ENCODE results near the gene CLN3.
A peak's percentile ranks its signal among the peaks of the same experiment; 100 is the strongest.
"Not testable (repeated sequence)": the region's sequence is repeated elsewhere in the genome, so short reads cannot be mapped to it uniquely, and the experiment has no call there.

Gene CLN3

DNA sequence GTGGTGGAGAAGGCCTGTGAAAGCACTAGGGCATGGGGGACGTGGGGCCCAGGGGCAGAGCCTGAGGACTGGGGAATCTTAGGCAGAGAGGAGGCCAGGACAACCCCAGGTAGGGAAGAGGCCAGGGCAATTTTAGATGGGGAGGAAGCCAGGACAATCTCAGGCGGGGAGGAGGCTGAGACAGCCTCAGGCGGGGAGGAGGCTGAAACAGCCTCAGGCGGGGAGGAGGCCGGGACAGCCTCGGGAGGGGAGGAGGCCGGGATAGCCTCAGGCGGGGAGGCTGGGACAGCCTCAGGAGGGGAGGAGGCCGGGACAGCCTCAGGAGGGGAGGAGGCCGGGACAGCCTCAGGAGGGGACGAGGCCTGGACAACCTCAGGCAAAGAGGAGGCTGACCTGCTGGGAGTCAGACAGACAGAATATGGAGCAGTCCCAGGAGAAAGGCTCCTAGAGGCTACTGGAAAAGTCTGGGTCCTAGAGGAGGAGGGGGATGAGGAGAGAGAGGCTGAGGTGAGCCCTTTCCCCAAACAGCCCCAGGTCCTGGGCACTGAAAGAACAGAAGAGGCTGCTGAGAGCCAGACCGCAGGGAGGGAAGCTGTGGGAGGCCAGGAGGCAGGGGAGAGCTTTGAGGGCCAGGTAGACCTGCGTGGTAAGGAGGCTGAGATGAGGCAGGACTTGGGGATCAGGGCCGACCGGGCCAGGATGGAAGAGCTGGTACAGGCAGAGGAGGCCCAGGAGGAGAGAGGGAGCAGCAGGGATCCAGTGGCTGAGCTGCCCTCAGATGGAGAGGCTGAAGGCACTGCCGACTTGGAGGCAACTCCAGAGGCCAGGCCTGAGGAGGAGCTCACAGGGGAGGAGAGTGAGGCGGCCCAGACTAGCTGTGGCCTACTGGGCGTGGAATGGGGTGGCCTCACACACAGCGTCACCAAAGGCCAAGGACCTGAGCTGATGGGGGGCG, 4.2 kb upstream of the CLN3 start:
- TF ChIP-seq, protein P1, sequence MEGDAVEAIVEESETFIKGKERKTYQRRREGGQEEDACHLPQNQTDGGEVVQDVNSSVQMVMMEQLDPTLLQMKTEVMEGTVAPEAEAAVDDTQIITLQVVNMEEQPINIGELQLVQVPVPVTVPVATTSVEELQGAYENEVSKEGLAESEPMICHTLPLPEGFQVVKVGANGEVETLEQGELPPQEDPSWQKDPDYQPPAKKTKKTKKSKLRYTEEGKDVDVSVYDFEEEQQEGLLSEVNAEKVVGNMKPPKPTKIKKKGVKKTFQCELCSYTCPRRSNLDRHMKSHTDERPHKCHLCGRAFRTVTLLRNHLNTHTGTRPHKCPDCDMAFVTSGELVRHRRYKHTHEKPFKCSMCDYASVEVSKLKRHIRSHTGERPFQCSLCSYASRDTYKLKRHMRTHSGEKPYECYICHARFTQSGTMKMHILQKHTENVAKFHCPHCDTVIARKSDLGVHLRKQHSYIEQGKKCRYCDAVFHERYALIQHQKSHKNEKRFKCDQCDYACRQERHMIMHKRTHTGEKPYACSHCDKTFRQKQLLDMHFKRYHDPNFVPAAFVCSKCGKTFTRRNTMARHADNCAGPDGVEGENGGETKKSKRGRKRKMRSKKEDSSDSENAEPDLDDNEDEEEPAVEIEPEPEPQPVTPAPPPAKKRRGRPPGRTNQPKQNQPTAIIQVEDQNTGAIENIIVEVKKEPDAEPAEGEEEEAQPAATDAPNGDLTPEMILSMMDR (IDR thresholded peaks at IDR 0.05; ENCODE audit: extremely low read depth, missing control alignments): no peak
- DNase-seq (ENCODE audit: low spot score): no peak

DNA sequence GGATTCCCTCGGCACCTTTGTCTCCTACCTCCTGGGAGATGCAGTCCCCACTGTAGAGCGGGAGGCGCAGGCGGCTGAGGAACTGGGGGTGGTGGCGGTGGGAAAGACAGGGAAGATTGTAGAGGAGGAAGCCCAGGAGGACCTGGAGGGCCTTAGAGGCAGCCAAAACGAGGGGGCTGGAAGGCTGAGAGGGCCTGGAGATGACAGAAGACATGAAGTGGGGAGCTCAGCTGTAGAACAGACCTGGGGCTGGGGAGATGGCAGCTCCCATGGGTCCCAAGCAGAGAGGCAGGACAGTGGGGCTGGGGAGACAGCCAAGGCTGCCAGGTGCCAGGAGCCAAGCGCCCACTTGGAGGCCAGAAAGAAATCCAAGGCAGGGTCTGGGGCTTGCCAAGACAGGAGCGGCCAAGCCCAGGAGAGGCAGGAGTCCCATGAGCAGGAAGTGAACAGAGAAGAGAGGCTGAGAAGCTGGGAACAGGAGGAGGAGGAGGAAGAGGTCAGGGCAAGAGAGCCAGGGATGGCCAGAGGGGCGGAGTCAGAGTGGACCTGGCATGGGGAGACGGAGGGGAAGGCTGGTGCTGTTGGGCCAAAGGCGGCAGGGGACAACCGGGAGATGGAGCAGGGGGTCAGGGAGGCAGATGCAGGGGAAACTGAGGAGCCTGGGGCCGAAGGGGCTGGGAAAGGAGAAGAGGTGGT, 3.4 kb upstream of the CLN3 start:
- no peak for DNase-seq (ENCODE audit: low spot score)
- TF ChIP-seq, protein P1 (IDR thresholded peaks at IDR 0.05; ENCODE audit: extremely low read depth, missing control alignments): no peak

DNA sequence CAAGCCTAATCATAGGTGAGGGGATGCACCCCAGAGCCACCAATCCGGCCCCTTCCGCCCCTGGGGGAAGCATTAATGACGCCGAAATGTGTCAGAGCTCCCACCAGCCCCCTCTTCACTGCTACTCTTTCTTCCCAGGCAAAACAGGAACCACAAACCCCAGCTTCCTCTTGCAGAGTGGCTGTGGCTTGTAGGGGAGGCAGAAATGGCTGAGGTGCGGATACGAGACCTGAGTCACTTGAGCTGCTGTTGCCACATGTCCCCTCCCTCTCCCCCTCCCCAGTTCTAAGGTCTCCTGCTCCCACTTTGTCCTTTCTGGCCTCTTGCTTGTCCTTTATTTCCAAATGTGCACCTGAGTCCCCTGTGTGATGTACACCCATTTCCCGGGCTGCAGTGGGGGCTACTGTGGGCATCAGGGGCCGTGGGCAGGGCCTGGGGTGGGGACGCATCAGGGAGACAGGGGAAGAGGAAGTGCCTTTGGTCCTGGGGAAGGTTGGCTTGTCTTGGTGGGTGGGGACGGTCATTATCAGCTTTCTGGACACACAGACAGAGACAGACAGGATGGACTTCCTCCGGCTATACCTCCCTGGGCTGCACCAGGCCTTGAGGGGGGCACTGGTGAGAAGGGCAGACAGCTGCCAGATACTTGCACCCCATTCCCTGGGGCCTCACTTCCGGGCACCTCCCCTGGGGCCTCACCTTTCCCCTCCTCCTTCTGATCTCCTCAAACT, 2.4 kb upstream of the CLN3 start, which contains the start of gene APOBR:
Gene APOBR (plus strand): TSS at position 523 of the 731 bp plus-strand sequence. CDS start 39 bp downstream, at position 562.
- TF ChIP-seq, protein P1 (IDR thresholded peaks at IDR 0.05; ENCODE audit: extremely low read depth, missing control alignments): no peak
- peak; percentile 85 for DNase-seq (ENCODE audit: low spot score)

DNA sequence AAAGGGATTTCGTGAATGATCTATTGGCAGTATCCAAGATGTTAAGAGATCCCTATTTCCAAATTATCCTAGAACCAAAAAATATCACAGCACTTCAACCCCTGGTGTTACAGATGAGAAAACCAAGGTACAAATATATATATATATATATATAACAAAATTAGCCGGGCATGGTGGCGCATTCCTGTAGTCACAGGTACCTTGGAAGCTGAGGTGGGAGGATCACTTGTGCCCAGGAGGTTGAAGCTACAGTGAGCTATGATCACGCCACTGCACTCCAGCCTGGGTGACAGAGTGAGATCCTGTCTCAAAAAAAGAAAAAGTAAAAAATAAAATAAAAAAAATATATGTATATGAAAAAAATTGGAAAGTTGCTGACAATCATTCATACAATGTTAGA, 637 bp upstream of the CLN3 start:
- TF ChIP-seq, protein P1 (IDR thresholded peaks at IDR 0.05; ENCODE audit: extremely low read depth, missing control alignments): no peak
- DNase-seq (ENCODE audit: low spot score): no peak

DNA sequence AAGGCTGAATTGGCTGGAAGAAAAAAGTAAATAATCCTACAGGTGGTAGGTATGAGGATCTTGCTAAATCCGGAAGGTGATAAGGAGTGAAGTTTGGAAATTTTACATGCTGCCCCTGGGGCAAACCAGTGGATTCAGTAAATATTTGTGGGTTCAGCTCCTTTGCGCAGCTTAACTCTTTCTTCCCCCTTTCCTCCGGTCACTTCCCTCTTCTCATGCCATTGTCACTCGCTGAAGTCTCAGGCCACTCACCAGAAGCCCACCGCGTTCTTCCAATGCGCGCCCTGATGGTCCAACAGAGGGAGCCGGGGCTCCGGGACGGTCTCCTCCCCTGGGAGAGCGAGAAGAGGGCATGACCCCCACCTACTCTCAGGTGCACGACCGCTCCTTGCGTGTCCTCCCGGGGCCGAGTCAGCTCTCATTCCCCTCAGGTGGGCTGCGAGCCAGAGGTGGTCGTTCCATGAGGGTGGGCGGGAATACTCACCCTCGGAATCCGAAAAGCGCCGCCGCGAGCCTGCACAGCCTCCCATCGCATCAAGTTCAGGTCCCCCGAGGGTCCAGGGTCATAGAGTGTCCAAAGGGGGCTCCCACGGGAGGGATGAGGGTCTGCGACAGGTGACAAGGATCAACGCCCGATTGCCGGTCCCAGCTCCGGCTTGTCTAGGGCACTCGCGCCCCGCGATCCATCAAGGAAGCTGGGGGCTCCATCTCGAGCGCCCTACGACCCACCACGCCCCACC, 474 bp downstream of the CLN3 start:
- TF ChIP-seq, protein P1 (IDR thresholded peaks at IDR 0.05; ENCODE audit: extremely low read depth, missing control alignments): peak; percentile 12
- no peak for DNase-seq (ENCODE audit: low spot score)

DNA sequence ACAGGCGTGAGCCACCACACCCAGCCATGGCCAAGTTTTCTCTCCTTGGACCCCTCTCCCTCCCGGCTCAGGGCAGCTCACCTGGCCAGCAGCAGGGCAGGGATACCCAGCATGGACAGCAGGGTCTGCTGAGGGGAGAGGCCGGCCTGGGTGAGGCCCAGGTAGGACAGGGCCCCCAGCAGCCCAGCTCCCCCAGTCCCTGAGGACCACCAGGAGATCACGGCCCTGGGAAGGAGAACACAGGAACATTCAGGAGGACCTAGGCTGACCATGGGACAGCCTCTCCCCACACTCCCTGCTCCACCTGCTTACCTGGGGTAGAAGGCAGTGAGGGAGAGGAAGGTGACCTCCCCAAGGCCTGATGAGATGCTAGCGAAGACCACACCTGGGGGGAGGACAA, 5.6 kb downstream of the CLN3 start:
- TF ChIP-seq, protein P1 (IDR thresholded peaks at IDR 0.05; ENCODE audit: extremely low read depth, missing control alignments): no peak
- DNase-seq (ENCODE audit: low spot score): no peak

DNA sequence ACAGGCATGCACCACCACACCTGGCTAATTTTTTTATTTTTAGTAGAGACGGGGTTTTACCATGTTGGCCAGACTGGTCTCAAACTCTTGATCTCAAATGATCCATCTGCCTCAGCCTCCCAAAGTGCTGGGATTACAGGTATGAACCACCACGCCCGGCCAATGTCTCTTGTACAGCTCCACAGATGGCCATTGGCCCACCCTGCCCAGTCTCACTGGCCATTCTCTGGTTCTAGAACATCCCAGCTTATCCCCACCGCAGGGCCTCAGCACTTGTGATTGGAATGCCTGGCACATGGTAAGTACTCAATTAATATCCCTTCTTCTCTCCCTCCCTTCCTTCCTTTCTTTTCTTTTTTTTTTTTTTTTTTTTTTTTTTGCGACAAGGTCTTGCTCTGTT, 8.5 kb downstream of the CLN3 start:
- DNase-seq (ENCODE audit: low spot score): not testable (repeated sequence)

Measured in GM20000 (cell line).